GM13976 (cell line): ENCODE data around the gene PARP16.

Experiments
- DNase-seq: peaks from one replicate; pipeline ENCODE4 v3.0.0; 2012; ENCODE audit warnings: low spot score
- in situ Hi-C: fragments of 300-500 bp; cut with MboI; formaldehyde crosslinking; loops from one replicate; pipeline ENCODE4 v1.12.0; 2022; ENCODE audit warnings: low sequenced_read_pairs, mixed read lengths, inconsistent platforms; ENCODE audit not compliant: unreplicated experiment
- TF ChIP-seq, protein P1 (sequence below): IDR thresholded peaks from 2 replicates; pipeline ENCODE4 v1.5.1; 2012; ENCODE audit warnings: borderline replicate concordance, mild to moderate bottlenecking; ENCODE audit not compliant: insufficient read depth; ENCODE audit errors: extremely low read depth, missing control alignments, control extremely low read depth

Gene PARP16

DNA sequence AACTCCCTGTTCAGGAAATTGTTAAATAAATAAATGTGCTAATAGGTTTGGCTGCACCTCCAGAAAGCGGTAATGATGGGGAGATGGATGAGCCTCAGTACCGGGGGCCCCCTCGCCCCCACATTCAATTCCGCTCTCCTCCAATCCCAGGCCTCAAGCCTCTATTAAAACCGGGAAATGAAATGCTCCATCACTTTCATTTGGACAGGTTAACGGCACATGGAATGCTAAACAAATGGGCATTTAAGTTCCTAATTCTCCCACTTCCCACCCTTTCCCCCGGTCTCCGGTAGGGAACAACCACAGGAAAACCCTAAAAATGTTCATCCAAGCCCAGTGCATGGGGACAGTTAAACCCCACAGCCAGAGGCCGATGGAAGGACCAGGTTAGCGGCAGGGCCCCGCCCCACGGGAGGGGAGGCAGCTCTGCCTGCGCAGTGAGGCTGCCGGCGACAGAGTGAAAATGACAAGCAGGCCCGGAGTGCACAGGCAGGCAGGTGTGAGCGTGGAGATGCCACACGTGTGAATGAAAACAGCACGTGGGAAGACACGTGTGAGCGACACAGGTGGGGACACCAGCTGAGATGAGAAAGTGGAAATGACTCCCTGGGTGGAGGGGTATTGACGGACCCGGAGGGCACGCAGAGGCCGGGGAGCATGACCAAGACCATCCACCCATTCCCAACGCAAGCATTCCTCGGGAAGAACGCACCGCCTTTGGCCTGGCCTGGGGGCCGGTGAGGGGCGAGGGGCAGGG lies 45.9 kb upstream of the PARP16 start:
- TF ChIP-seq, protein P1, sequence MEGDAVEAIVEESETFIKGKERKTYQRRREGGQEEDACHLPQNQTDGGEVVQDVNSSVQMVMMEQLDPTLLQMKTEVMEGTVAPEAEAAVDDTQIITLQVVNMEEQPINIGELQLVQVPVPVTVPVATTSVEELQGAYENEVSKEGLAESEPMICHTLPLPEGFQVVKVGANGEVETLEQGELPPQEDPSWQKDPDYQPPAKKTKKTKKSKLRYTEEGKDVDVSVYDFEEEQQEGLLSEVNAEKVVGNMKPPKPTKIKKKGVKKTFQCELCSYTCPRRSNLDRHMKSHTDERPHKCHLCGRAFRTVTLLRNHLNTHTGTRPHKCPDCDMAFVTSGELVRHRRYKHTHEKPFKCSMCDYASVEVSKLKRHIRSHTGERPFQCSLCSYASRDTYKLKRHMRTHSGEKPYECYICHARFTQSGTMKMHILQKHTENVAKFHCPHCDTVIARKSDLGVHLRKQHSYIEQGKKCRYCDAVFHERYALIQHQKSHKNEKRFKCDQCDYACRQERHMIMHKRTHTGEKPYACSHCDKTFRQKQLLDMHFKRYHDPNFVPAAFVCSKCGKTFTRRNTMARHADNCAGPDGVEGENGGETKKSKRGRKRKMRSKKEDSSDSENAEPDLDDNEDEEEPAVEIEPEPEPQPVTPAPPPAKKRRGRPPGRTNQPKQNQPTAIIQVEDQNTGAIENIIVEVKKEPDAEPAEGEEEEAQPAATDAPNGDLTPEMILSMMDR: no peak
- DNase-seq: peak; percentile 11
- in situ Hi-C loops: no loop called here

DNA sequence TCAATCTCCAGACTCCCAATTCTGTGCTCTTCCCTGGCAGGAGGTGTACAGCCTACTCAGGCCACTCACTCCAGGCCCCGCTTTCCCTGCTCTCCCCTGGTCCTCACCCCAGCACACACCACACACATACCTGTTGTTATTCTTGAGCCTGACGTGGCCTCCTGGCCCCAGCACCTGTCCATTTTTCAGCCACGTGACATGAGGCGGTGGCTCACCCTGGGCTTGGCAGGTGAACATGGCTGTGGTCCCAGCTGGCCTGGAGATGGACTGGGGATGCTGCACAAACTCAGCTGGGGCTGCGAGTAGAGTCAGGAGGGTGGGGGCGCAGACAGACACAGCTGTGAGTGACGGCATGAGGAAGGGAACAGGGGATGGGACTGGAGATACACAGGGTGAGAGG lies 45.1 kb upstream of the PARP16 start:
- in situ Hi-C loops: no loop called here
- peak; percentile 16 for DNase-seq
- TF ChIP-seq, protein P1: no peak

DNA sequence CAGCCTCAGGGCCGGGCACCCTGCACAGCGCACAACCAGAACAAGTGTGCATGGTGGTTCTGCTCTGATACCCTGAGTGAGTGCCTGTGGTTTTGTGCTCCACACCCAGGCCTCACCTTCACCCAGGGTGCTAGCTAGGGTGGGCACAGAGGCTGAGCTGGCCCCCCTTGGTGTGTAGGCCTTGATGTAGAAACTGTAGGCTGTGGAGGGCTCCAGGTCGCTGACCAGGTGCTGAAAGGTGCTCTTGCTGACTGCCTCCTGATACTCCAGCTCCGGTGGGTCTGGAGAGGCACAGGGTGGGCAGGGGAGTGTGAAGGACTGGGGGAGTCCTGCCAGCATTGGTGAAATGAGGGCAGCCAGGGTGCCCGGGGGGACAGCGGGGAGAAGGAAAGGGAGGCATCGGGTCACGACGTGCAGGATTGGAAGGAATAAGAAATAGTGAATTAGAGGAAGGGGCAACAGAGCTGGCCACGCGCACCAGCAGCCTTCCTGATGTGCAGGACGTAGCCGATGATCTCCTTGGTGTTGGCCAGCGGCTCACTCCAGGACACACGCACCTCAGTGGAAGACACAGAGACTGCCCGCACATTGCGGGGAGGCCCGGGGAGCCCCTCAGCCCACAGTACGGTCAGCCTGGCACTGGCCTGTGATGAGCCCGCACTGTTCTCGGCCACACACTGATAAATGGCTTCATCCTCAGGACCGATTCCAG lies 44.4 kb upstream of the PARP16 start:
- in situ Hi-C loops: no loop called here
- DNase-seq: peak; percentile 31
- TF ChIP-seq, protein P1: no peak

DNA sequence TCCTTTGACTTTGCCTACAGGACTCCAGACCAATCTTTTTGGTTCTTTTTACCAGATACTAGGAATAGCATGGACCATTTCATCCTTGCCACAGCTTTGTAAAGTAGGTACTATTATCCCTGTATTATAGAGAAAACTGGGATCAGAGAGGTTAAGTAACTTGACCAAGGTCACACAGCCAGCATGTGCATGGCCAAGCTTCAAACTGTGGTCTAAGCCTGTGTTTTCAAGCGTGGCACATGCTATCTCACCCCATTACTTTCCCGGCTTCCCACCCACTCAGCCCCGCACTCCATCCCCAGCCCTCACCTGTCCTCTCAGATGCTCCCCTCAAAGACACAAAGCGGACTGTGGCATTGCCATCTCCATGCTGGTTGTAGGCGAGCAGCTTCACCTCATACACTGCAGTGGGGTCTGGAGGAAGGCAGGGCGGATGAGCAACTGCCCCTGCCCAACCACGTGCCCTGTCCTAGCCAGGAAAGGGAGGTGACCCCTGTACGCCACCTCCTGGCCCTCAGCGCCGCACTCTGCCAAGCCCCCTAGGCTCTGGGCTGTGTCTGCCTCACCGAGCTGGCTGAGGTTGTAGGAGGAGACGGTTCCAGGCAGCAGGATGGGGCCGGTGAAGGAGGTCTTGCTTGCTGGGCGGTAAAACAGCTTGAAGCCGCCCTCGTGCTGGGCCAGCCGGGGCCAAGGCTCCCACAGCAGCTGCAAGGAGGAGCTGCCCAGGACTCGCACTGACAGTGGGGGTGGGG lies 43.5 kb upstream of the PARP16 start:
- in situ Hi-C loops: no loop called here
- peak; percentile 16 for DNase-seq
- TF ChIP-seq, protein P1: no peak

DNA sequence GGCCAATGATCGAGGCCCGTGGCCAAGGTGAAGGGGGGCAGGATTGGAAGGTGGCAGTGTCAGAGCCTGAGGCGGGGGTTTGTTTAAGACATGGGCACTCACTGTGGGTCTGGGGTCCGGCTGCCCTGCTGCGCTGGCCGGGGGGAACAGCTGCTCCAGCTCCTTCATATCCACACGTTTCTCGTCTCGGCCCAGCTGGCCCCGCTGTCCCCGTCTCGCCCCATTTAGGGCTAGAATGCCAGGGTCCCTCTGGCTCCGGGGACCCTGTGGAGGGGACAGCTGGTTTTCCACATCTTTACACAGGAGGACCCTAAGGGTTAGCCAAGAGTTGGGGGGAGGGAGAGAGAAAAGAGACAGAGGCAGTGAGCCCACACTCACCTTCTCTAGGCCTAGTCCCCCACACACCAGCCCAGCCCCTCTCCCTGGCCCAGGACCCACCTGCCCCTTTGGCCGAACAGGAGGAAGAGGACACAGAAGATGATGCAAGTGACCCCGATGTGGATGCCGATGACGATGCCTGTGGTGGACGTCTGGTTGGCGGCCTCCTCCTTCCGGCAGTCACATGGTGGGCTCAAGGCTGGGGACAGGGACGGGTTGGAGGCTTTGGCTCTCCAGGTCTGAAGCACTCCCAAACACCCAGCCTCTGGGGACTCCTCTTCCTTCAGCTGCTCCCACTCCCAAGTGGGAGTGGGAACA lies 42.8 kb upstream of the PARP16 start:
- in situ Hi-C loops: no loop called here
- TF ChIP-seq, protein P1: no peak
- peak; percentile 15 for DNase-seq
